IMR-90 (cell line): Measurements from ENCODE around the gene SLC22A5. TPM values are rescaled to one million over a fixed set of nuclear protein-coding genes. Genes with fewer than 3 reads are reported as not detected.
A peak's percentile ranks its signal among the peaks of the same experiment; 100 is the strongest.

Experiments used
- ATAC-seq: fragments of 200-7000 bp; cut with Tn5 transposase; 2 replicates; pipeline ENCODE4 v1.9.1; 2020; ENCODE audit warnings: low read depth, mild to moderate bottlenecking, moderate library complexity
- BruUV-seq: library from RNA; stranded (reverse); fragments of 400-500 nt; replicated peaks from 2 replicates; lab custom pipeline; 2021; lab: Mats Ljungman, UMichigan
- CTCF ChIA-PET: fragments of 300-600 bp; formaldehyde crosslinking; extraction: SDS; loops from one replicate; lab custom pipeline; 2021; ENCODE audit warnings: antibody characterized with exemption; lab: Yijun Ruan, JAX
- POLR2A ChIA-PET: fragments of 300-600 bp; sonication (Branson Sonifier 250); formaldehyde crosslinking; loops from one replicate; lab custom pipeline; 2022; ENCODE audit warnings: antibody characterized with exemption; ENCODE audit not compliant: unreplicated experiment; lab: Charles Lee
- DNase-seq: peaks from one replicate; pipeline ENCODE4 v3.0.0; 2013
- H2AFZ ChIP-seq: replicated peaks from 2 replicates; pipeline ENCODE3; 2013; ENCODE audit warnings: low read length, mild to moderate bottlenecking; ENCODE audit not compliant: poor library complexity
- H2AK5ac ChIP-seq: 2 replicates; pipeline ENCODE4 v1.6.1; 2013; ENCODE audit warnings: low read depth, low read length, inconsistent platforms
- H2AK9ac ChIP-seq: replicated peaks from 2 replicates; pipeline ENCODE3; 2013; ENCODE audit warnings: mild to moderate bottlenecking, low read depth, low read length, moderate library complexity; ENCODE audit not compliant: poor library complexity
- H2BK120ac ChIP-seq: 2 replicates; pipeline ENCODE4 v1.6.1; 2013; ENCODE audit warnings: low read depth, low read length, inconsistent platforms
- H2BK15ac ChIP-seq: 3 replicates; pipeline ENCODE4 v1.6.1; 2013; ENCODE audit warnings: low read depth, low read length, inconsistent platforms
- H2BK20ac ChIP-seq: 2 replicates; pipeline ENCODE4 v1.6.1; 2013; ENCODE audit warnings: low read depth, mild to moderate bottlenecking, inconsistent platforms, low read length, moderate library complexity
- H2BK5ac ChIP-seq: 2 replicates; pipeline ENCODE4 v1.6.1; 2013; ENCODE audit warnings: mild to moderate bottlenecking, low read depth, low read length, inconsistent platforms; ENCODE audit not compliant: poor library complexity, severe bottlenecking
- H3K14ac ChIP-seq: replicated peaks from 2 replicates; pipeline ENCODE4 v1.6.1; 2013; ENCODE audit warnings: low read depth, low read length, inconsistent platforms
- H3K18ac ChIP-seq: 2 replicates; pipeline ENCODE4 v1.6.1; 2013; ENCODE audit warnings: low read depth, low read length, control low read depth
- H3K23ac ChIP-seq: 2 replicates; pipeline ENCODE4 v1.6.1; 2013; ENCODE audit warnings: low read depth, low read length, inconsistent platforms
- H3K27ac ChIP-seq: 2 replicates; pipeline ENCODE4 v1.5.1; 2013; ENCODE audit warnings: mild to moderate bottlenecking, control low read depth, low read length; ENCODE audit not compliant: insufficient read depth
- H3K27me3 ChIP-seq: 2 replicates; pipeline ENCODE4 v1.6.1; 2013; ENCODE audit warnings: low read length; ENCODE audit not compliant: control insufficient read depth, insufficient read depth
- H3K36me3 ChIP-seq: 2 replicates; pipeline ENCODE4 v1.6.1; 2013; ENCODE audit warnings: low read length, mixed read lengths; ENCODE audit not compliant: control insufficient read depth, insufficient read depth
- H3K4ac ChIP-seq: 2 replicates; pipeline ENCODE4 v1.6.1; 2013; ENCODE audit warnings: low read depth, low read length, inconsistent platforms
- H3K4me1 ChIP-seq: 2 replicates; pipeline ENCODE4 v1.6.1; 2013; ENCODE audit warnings: low read length, mixed read lengths; ENCODE audit not compliant: control insufficient read depth, insufficient read depth
- H3K4me2 ChIP-seq: 2 replicates; pipeline ENCODE4 v1.6.1; 2013; ENCODE audit warnings: low read depth, mild to moderate bottlenecking, control low read depth, low read length, moderate library complexity
- H3K4me3 ChIP-seq: 2 replicates; pipeline ENCODE4 v1.5.1; 2013; ENCODE audit warnings: low read depth, mild to moderate bottlenecking, control low read depth, low read length, moderate library complexity; ENCODE audit not compliant: insufficient read depth
- H3K56ac ChIP-seq: 2 replicates; pipeline ENCODE4 v1.6.1; 2013; ENCODE audit warnings: low read length, inconsistent platforms; ENCODE audit not compliant: insufficient read depth; ENCODE audit errors: extremely low read depth
- H3K79me1 ChIP-seq, 2 experiments: 2 replicates each; pipeline ENCODE4 v1.6.1; 2013; ENCODE audit warnings: low read length in 2 of 2, inconsistent platforms in 1 of 2, low read depth in 1 of 2
- H3K9ac ChIP-seq: 2 replicates; pipeline ENCODE4 v1.6.1; 2013; ENCODE audit warnings: low read depth, low read length, control low read depth
- H3K9me1 ChIP-seq: 2 replicates; pipeline ENCODE4 v1.6.1; 2013; ENCODE audit warnings: low read length, inconsistent platforms; ENCODE audit not compliant: insufficient read depth
- H3K9me3 ChIP-seq: 2 replicates; pipeline ENCODE4 v1.6.1; 2013; ENCODE audit warnings: low read length; ENCODE audit not compliant: control insufficient read depth, insufficient read depth
- H4K20me1 ChIP-seq: 2 replicates; pipeline ENCODE4 v1.6.1; 2013; ENCODE audit warnings: low read length, inconsistent platforms; ENCODE audit not compliant: insufficient read depth
- H4K5ac ChIP-seq: 2 replicates; pipeline ENCODE4 v1.6.1; 2013; ENCODE audit warnings: mild to moderate bottlenecking, low read depth, low read length, control low read depth
- H4K8ac ChIP-seq, 2 experiments: 2 replicates each; pipeline ENCODE4 v1.6.1; 2013; ENCODE audit warnings: low read depth in 2 of 2, low read length in 2 of 2, control low read depth in 1 of 2, inconsistent platforms in 1 of 2
- H4K91ac ChIP-seq: 2 replicates; pipeline ENCODE4 v1.6.1; 2013; ENCODE audit warnings: low read depth, low read length, inconsistent platforms; ENCODE audit not compliant: insufficient read depth
- BHLHE40 ChIP-seq: fragments of 150-350 bp; IDR thresholded peaks from 2 replicates; pipeline ENCODE4 v1.6.1; 2016; ENCODE audit warnings: mild to moderate bottlenecking, low read depth, low read length
- CEBPB ChIP-seq: IDR thresholded peaks from 2 replicates; pipeline ENCODE4 v1.6.1; 2012; ENCODE audit warnings: low read depth, low read length, improper control_type of control experiment
- CTCF ChIP-seq: conservative IDR thresholded peaks from 2 replicates; pipeline ENCODE4 v1.5.1; 2012; ENCODE audit warnings: mild to moderate bottlenecking, low read depth, low read length, improper control_type of control experiment
- MAFK ChIP-seq: IDR thresholded peaks from 2 replicates; pipeline ENCODE4 v1.6.1; 2012; ENCODE audit warnings: low read depth, low read length, improper control_type of control experiment
- MAZ ChIP-seq: IDR thresholded peaks from 2 replicates; pipeline ENCODE4 v1.6.1; 2012; ENCODE audit warnings: low read depth, mild to moderate bottlenecking, low read length, improper control_type of control experiment, moderate library complexity, borderline replicate concordance
- MXI1 ChIP-seq: IDR thresholded peaks from 2 replicates; pipeline ENCODE4 v1.6.1; 2012; ENCODE audit warnings: low read depth, mild to moderate bottlenecking, low read length, moderate library complexity, borderline replicate concordance
- NFE2L2 ChIP-seq: fragments of 150-350 bp; IDR thresholded peaks from 2 replicates; pipeline ENCODE4 v1.6.1; 2016; ENCODE audit warnings: low read depth, mild to moderate bottlenecking, low read length
- POLR2A ChIP-seq: IDR thresholded peaks from 2 replicates; pipeline ENCODE4 v1.6.1; 2012; ENCODE audit warnings: mild to moderate bottlenecking, low read depth, low read length
- RAD21 ChIP-seq: IDR thresholded peaks from 2 replicates; pipeline ENCODE4 v1.6.1; 2012; ENCODE audit warnings: low read length, improper control_type of control experiment
- RCOR1 ChIP-seq: IDR thresholded peaks from 2 replicates; pipeline ENCODE4 v1.6.1; 2012; ENCODE audit warnings: mild to moderate bottlenecking, low read length, improper control_type of control experiment; ENCODE audit not compliant: insufficient replicate concordance
- RFX5 ChIP-seq: IDR thresholded peaks from 2 replicates; pipeline ENCODE4 v1.8.0; 2012; ENCODE audit warnings: low read depth, mild to moderate bottlenecking, low read length, moderate library complexity
- SMC3 ChIP-seq: fragments of 150-350 bp; IDR thresholded peaks from 2 replicates; pipeline ENCODE4 v1.6.1; 2016; ENCODE audit warnings: low read depth, mild to moderate bottlenecking, antibody characterized with exemption, low read length, moderate library complexity
- USF2 ChIP-seq: fragments of 150-350 bp; IDR thresholded peaks from 2 replicates; pipeline ENCODE4 v1.6.1; 2017; ENCODE audit warnings: mild to moderate bottlenecking, antibody characterized with exemption, low read length, low read depth
- WGBS, 2 experiments: methylation state at CpG; one replicate each; pipeline versions ENCODE4 v1.1.5 to v1.1.7; 2013; ENCODE audit warnings: missing lambda C conversion rate in 2 of 2; ENCODE audit not compliant: insufficient read length in 1 of 2; ENCODE audit errors: extremely low coverage in 2 of 2; 5-methylcytosine and 5-hydroxymethylcytosine counted together
- dilution Hi-C: fragments of 300-500 bp; cut with HindIII; formaldehyde crosslinking; loops from one replicate; pipeline ENCODE4 v1.14.3; 2018; ENCODE audit warnings: low sequenced_read_pairs; ENCODE audit not compliant: unreplicated experiment
- in situ Hi-C: fragments of 300-500 bp; cut with MboI; formaldehyde crosslinking; loops from 3 replicates; pipeline ENCODE4 v1.14.3; 2019; ENCODE audit warnings: low sequenced_read_pairs, inconsistent platforms, mixed read lengths
- intact Hi-C: fragments of 100-400 bp; cut with micrococcal nuclease; formaldehyde crosslinking; loops from 2 replicates; pipeline ENCODE4 v1.10.0; 2022
- polyA plus RNA-seq, 3 experiments: library from polyadenylated mRNA; depleted of rRNA; stranded (reverse); fragments of >200 nt; gene quantifications; 2 replicates each; pipeline ENCODE4 v1.2.3, GENCODE V29; 2012; ENCODE audit warnings: low replicate concordance in 1 of 3
- total RNA-seq: library from RNA; depleted of rRNA; stranded (reverse); fragments of >200 nt; gene quantifications from 2 replicates; pipeline ENCODE4 v1.2.3, GENCODE V29; 2012

SLC22A5 gene
- total and polyA plus RNA-seq, 2 of the 4 experiments (the other 2 are of a cell fraction), result 6.1 to 7.1 TPM

GRCh38 chr5:132410451-132411303 lies 41.2 kb downstream of the SLC22A5 start:
- Histone ChIP-seq H4K91ac (peak overlapping the region; percentile 97), H2BK5ac (peak overlapping the region; percentile 79), H3K9ac (peak overlapping the region; percentile 82), H3K56ac (peak overlapping the region; percentile 93), H3K18ac (peak overlapping the region; percentile 78), H4K8ac (peak overlapping the region; percentile 77 to 98), H2AK9ac (peak overlapping the region; percentile 98), H2BK15ac (peak overlapping the region; percentile 89), H4K5ac (peak overlapping the region; percentile 87), H3K4me1 (peaks cover 15% of the 10 kb centered on the region), H4K20me1 (no peaks in the 10 kb centered on the region), H3K4ac (peak overlapping the region; percentile 97), H3K4me3 (peak overlapping the region; percentile 66), H3K14ac (peak overlapping the region; percentile 96), H3K9me1 (peaks cover 7% of the 10 kb centered on the region), H2BK20ac (peak overlapping the region; percentile 91), H3K27ac (peak overlapping the region; percentile 74), H3K36me3 (no peaks in the 10 kb centered on the region), H2AK5ac (peak overlapping the region; percentile 90), H3K9me3 (no peaks in the 10 kb centered on the region), H3K79me1 (peaks cover 11 to 32% of the 10 kb centered on the region in 2 experiments), H3K27me3 (no peaks in the 10 kb centered on the region; the same call in 1 of the 2 replicates), H2BK120ac (peak overlapping the region; percentile 93), H3K4me2 (peak overlapping the region; percentile 90), H2AFZ (peak overlapping the region; percentile 96), H3K23ac (peak overlapping the region; percentile 92)
- no TSS peak for BruUV-seq
- ChIA-PET POLR2A (no interaction called here), CTCF (interaction anchor here (0.5 to 1.0 kb wide), 2 partner anchors 54 to 96 kb away, joined by 3 to 5 read pairs; no protein-coding TSS in a partner anchor)
- DNase-seq (peak; percentile 72), ATAC-seq (peak; percentile 83)
- WGBS, 2 experiments, result 0% methylated on average over 70 of the region's 90 CpGs; no CpG with 5 or more reads in 1 of the 2 experiments
- intact Hi-C loops, result loop anchor here (1.0 kb wide), 1 partner anchor 21 kb away; no protein-coding TSS in a partner anchor
- dilution Hi-C loops, result no loop called here
- in situ Hi-C loops, result no loop called here
- TF ChIP-seq CEBPB (no peak), CTCF (peak; percentile 60), MAFK (no peak), NFE2L2 (no peak), RAD21 (peak; percentile 55), RCOR1 (no peak), RFX5 (no peak), BHLHE40 (no peak), USF2 (no peak; the same call in 1 of the 2 replicates), MAZ (peak; percentile 32; the same call in 1 of the 2 replicates), MXI1 (no peak), POLR2A (peak; percentile 64), SMC3 (peak; percentile 46)
